GM12878 (cell line): ENCODE data around the gene NUDT13.

Source experiments
- NFYA ChIP-seq: IDR thresholded peaks from 2 replicates; pipeline ENCODE4 v1.6.1; 2011; ENCODE audit warnings: low read depth, mild to moderate bottlenecking, low read length, improper control_type of control experiment, borderline replicate concordance
- POLR2A ChIP-seq: IDR thresholded peaks from 2 replicates; pipeline ENCODE4 v1.6.1; 2011; ENCODE audit warnings: low read depth, mild to moderate bottlenecking, low read length
- TF ChIP-seq, protein P1 (sequence below), 3 experiments: IDR thresholded peaks in 2 of 3; conservative IDR thresholded peaks in 1 of 3; 2 replicates each; pipeline ENCODE4 v1.5.1; 2011; ENCODE audit warnings: low read depth in 3 of 3, low read length in 3 of 3, mild to moderate bottlenecking in 3 of 3, control low read depth in 2 of 3, moderate library complexity in 2 of 3, inconsistent platforms in 1 of 3, mixed read lengths in 1 of 3; ENCODE audit not compliant: control insufficient read depth in 2 of 3, insufficient read depth in 1 of 3; ENCODE audit errors: extremely low read depth in 1 of 3

DNA sequence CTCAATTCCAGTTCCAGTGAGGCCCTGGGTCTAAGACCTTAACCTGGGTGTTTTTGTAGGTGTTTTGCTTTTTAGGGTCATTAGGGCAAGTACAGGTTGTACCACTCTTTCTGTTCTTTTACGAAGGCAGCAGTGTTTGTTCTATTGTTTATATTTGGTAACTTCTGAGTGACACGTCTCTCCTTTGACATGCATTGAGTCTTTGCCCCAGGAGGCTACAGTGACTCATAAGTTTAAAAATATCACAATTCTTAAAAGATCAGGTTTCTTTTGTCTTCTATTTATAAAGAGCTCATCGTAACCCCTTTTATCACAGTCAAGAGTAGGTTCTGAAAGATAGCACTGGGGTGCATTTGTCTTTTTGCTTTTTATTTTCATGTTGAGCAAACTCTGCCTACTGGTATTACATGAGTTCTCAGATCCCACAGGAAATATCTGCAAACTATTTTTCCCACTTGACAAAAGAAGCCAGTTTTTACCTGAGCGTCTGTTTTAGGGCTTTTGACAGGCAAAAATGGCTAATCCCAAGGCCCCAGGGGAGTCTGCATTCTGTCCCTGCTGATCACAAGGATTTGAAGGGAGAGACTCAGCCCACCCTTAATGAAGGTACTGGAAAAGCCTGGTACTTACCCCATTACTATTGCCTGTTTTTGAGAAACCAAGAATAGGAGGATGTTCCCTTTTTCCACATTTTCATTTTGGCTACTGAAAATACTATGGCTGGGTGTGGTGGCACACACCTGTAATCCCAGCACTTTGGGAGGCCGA, 7.9 kb downstream of the NUDT13 start:
- TF ChIP-seq, protein P1, sequence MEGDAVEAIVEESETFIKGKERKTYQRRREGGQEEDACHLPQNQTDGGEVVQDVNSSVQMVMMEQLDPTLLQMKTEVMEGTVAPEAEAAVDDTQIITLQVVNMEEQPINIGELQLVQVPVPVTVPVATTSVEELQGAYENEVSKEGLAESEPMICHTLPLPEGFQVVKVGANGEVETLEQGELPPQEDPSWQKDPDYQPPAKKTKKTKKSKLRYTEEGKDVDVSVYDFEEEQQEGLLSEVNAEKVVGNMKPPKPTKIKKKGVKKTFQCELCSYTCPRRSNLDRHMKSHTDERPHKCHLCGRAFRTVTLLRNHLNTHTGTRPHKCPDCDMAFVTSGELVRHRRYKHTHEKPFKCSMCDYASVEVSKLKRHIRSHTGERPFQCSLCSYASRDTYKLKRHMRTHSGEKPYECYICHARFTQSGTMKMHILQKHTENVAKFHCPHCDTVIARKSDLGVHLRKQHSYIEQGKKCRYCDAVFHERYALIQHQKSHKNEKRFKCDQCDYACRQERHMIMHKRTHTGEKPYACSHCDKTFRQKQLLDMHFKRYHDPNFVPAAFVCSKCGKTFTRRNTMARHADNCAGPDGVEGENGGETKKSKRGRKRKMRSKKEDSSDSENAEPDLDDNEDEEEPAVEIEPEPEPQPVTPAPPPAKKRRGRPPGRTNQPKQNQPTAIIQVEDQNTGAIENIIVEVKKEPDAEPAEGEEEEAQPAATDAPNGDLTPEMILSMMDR (IDR thresholded peaks at IDR 0.05 in 2 of 3, conservative IDR thresholded peaks at IDR 0.05 in 1 of 3; ENCODE audit: control insufficient read depth in 2 of 3, extremely low read depth in 1 of 3, insufficient read depth in 1 of 3, low read depth in 3 of 3, low read length in 3 of 3), result no peak
- TF ChIP-seq NFYA (no peak), POLR2A (no peak)
